Liver (tissue), 9 donors: ENCODE results near the gene PIAS4. TPM values are rescaled to one million over a fixed set of nuclear protein-coding genes. Genes with fewer than 3 reads are reported as not detected.

Source experiments
- DNase-seq: peaks from one replicate; pipeline ENCODE4 v3.0.0-alpha.2; 2017; ENCODE audit warnings: low spot score
- H3K27ac ChIP-seq, 2 donors: one replicate each; pipeline ENCODE4 v1.7.0; 2013; ENCODE audit warnings: inconsistent platforms in 2 of 2, low read length in 2 of 2, control low read depth in 1 of 2, low read depth in 1 of 2, mild to moderate bottlenecking in 1 of 2
- H3K27me3 ChIP-seq, 4 donors: one replicate each; pipeline versions ENCODE4 v1.6.1 to v1.7.0; 2013; ENCODE audit warnings: low read length in 3 of 4, inconsistent platforms in 1 of 4, mild to moderate bottlenecking in 1 of 4, moderate library complexity in 1 of 4; ENCODE audit not compliant: control insufficient read depth in 4 of 4, insufficient read depth in 4 of 4
- H3K36me3 ChIP-seq, 4 donors: one replicate each; pipeline versions ENCODE4 v1.6.1 to v1.7.0; 2013; ENCODE audit warnings: low read length in 3 of 4, mild to moderate bottlenecking in 3 of 4, low read depth in 1 of 4, moderate library complexity in 1 of 4; ENCODE audit not compliant: control insufficient read depth in 4 of 4, insufficient read depth in 3 of 4
- H3K4me1 ChIP-seq, 4 donors: one replicate each; pipeline versions ENCODE4 v1.6.1 to v1.7.0; 2013; ENCODE audit warnings: low read length in 3 of 4, mild to moderate bottlenecking in 3 of 4, moderate library complexity in 1 of 4; ENCODE audit not compliant: control insufficient read depth in 4 of 4, insufficient read depth in 4 of 4
- H3K4me3 ChIP-seq, 3 donors: one replicate each; pipeline versions ENCODE4 v1.6.1 to v1.7.0; 2013; ENCODE audit warnings: low read length in 3 of 3, control low read depth in 1 of 3, low read depth in 1 of 3, mild to moderate bottlenecking in 1 of 3
- H3K9ac ChIP-seq, 2 donors: one replicate each; pipeline ENCODE4 v1.7.0; 2013; ENCODE audit warnings: low read length in 2 of 2, mild to moderate bottlenecking in 2 of 2, moderate library complexity in 2 of 2, control low read depth in 1 of 2, low read depth in 1 of 2
- H3K9me3 ChIP-seq, 4 donors: one replicate each; pipeline versions ENCODE4 v1.6.1 to v1.7.0; 2013; ENCODE audit warnings: low read length in 3 of 4; ENCODE audit not compliant: control insufficient read depth in 4 of 4
- EGR1 ChIP-seq, 2 donors: IDR thresholded peaks; 2 replicates each; pipeline ENCODE4 v1.6.1; 2016 to 2018; ENCODE audit warnings: antibody characterized with exemption in 2 of 2, low read depth in 2 of 2
- FOXA1 ChIP-seq: IDR thresholded peaks from 2 replicates; pipeline ENCODE4 v1.6.1; 2016; ENCODE audit warnings: antibody characterized with exemption
- FOXA2 ChIP-seq: IDR thresholded peaks from 2 replicates; pipeline ENCODE4 v1.6.1; 2016; ENCODE audit warnings: antibody characterized with exemption
- GABPA ChIP-seq, 2 donors: IDR thresholded peaks in 1 of 2; conservative IDR thresholded peaks in 1 of 2; 2 replicates each; pipeline ENCODE4 v1.6.1; 2016; ENCODE audit warnings: antibody characterized with exemption in 2 of 2, mild to moderate bottlenecking in 1 of 2, moderate library complexity in 1 of 2
- HNF4A ChIP-seq, 2 donors: conservative IDR thresholded peaks; 2 replicates each; pipeline ENCODE4 v1.6.1; 2016; ENCODE audit warnings: antibody characterized with exemption in 2 of 2, mild to moderate bottlenecking in 2 of 2
- HNF4G ChIP-seq: IDR thresholded peaks from 2 replicates; pipeline ENCODE4 v1.6.1; 2016; ENCODE audit warnings: antibody characterized with exemption
- JUND ChIP-seq, 2 donors: IDR thresholded peaks; 2 replicates each; pipeline ENCODE4 v1.6.1; 2016; ENCODE audit warnings: antibody characterized with exemption in 2 of 2
- NR2F2 ChIP-seq: IDR thresholded peaks from 2 replicates; pipeline ENCODE4 v1.6.1; 2016; ENCODE audit warnings: antibody characterized with exemption
- RXRA ChIP-seq, 2 donors: IDR thresholded peaks; 2 replicates each; pipeline ENCODE4 v1.6.1; 2017 to 2018; ENCODE audit warnings: antibody characterized with exemption in 2 of 2, mild to moderate bottlenecking in 1 of 2
- SP1 ChIP-seq: IDR thresholded peaks from 2 replicates; pipeline ENCODE4 v1.6.1; 2018; ENCODE audit warnings: antibody characterized with exemption, mild to moderate bottlenecking
- TAF1 ChIP-seq: conservative IDR thresholded peaks from 2 replicates; pipeline ENCODE4 v1.6.1; 2016; ENCODE audit warnings: antibody characterized with exemption, mild to moderate bottlenecking
- YY1 ChIP-seq: IDR thresholded peaks from 2 replicates; pipeline ENCODE4 v1.6.1; 2016; ENCODE audit warnings: antibody characterized with exemption, mild to moderate bottlenecking
- WGBS: extraction: QIAGEN DNeasy Blood & Tissue Kit; methylation state at CpG from one replicate; pipeline ENCODE4 v1.1.7; 2013; 5-methylcytosine and 5-hydroxymethylcytosine counted together
- polyA plus RNA-seq, 2 donors: library from polyadenylated mRNA; stranded (reverse) in 1 of 2; unstranded in 1 of 2; fragments of 200-250 nt in 1 of 2; fragments of >200 nt in 1 of 2; fragmentation: Nextera tagmentation in 1 of 2; extraction: Ambion mirVana in 1 of 2; gene quantifications; one replicate each; pipeline versions ENCODE4 v1.2.1 to v1.2.3, GENCODE V29; 2013 to 2015
- total RNA-seq, 2 donors: library from RNA; depleted of rRNA; stranded (reverse); fragments of >200 nt; gene quantifications; one replicate each; pipeline ENCODE4 v1.2.3, GENCODE V29; 2014
- TF ChIP-seq, protein P1 (sequence below): IDR thresholded peaks from 2 replicates; pipeline ENCODE4 v1.6.1; 2016; ENCODE audit warnings: antibody characterized with exemption, mild to moderate bottlenecking
- TF ChIP-seq, protein P2 (sequence below): IDR thresholded peaks from 2 replicates; pipeline ENCODE4 v1.6.1; 2016; ENCODE audit warnings: antibody characterized with exemption
- TF ChIP-seq, protein P3 (sequence below): IDR thresholded peaks from 2 replicates; pipeline ENCODE4 v1.6.1; 2016; ENCODE audit warnings: antibody characterized with exemption
- TF ChIP-seq, protein P4 (sequence below): IDR thresholded peaks from 2 replicates; pipeline ENCODE4 v1.6.1; 2016; ENCODE audit warnings: antibody characterized with exemption
- donor health status: healthy.
- donor health status: healthy.
- donor health status: healthy.
- donor health status: healthy.
- donor health status: healthy.

Gene PIAS4
- total and polyA plus RNA-seq, 4 donors = 5.6 to 14.1 (median 10.6) TPM

DNA sequence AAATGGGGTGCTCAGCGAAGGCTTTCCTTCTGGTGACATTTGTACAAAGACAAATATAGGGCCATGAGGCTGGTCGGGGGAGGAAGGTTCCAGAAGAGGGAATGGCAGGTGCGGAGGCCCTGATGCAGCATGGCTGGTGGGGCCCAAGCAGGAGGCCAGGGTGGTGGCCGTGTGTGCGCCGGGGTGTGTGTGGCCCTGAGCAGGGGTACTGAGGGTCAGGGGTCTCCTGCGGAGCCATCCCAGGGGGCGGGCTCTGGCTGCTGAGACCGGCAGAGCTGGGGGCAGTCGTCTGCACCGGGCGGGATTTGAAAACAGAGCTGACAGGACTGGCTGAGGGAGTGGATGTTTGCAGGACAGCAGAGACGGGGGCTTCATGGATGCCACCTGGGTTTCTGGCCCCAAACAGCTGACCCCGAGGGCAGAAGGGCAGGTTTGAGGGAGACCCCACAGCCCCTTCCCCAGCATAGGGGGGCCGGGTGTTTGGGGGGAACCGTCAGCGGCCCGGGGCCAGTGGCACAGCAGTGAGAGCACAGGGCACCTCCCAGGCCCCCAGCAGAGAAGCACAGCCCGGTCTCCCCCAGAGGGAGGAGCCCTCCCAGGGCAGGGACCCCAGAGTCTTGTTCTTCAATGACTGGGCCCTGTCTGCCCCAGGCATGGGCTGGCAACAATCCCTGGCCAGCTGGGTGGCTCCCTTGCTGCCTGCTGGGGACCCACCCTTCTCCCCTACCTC lies 11.4 kb downstream of the PIAS4 start:
- Histone ChIP-seq H3K4me1 (peaks cover 0 to 28% (median 14%) of the 10 kb centered on the region in 4 donors), H3K9ac (no peak overlapping the region), H3K27me3 (no peaks in the 10 kb centered on the region), H3K27ac (no peak overlapping the region), H3K36me3 (peaks cover 1 to 13% (median 8%) of the 10 kb centered on the region in 4 donors), H3K9me3 (no peaks in the 10 kb centered on the region), H3K4me3 (no peak overlapping the region)
- no peak for DNase-seq
- TF ChIP-seq, protein P1, sequence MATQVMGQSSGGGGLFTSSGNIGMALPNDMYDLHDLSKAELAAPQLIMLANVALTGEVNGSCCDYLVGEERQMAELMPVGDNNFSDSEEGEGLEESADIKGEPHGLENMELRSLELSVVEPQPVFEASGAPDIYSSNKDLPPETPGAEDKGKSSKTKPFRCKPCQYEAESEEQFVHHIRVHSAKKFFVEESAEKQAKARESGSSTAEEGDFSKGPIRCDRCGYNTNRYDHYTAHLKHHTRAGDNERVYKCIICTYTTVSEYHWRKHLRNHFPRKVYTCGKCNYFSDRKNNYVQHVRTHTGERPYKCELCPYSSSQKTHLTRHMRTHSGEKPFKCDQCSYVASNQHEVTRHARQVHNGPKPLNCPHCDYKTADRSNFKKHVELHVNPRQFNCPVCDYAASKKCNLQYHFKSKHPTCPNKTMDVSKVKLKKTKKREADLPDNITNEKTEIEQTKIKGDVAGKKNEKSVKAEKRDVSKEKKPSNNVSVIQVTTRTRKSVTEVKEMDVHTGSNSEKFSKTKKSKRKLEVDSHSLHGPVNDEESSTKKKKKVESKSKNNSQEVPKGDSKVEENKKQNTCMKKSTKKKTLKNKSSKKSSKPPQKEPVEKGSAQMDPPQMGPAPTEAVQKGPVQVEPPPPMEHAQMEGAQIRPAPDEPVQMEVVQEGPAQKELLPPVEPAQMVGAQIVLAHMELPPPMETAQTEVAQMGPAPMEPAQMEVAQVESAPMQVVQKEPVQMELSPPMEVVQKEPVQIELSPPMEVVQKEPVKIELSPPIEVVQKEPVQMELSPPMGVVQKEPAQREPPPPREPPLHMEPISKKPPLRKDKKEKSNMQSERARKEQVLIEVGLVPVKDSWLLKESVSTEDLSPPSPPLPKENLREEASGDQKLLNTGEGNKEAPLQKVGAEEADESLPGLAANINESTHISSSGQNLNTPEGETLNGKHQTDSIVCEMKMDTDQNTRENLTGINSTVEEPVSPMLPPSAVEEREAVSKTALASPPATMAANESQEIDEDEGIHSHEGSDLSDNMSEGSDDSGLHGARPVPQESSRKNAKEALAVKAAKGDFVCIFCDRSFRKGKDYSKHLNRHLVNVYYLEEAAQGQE = no peak
- TF ChIP-seq, protein P2, sequence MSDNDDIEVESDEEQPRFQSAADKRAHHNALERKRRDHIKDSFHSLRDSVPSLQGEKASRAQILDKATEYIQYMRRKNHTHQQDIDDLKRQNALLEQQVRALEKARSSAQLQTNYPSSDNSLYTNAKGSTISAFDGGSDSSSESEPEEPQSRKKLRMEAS = no peak
- TF ChIP-seq FOXA2 = no peak
- no peak for TF ChIP-seq HNF4G
- TF ChIP-seq HNF4A (conservative IDR thresholded peaks at IDR 0.05) = no peak
- no peak for TF ChIP-seq EGR1 (IDR thresholded peaks at IDR 0.05; ENCODE audit: low read depth in 2 of 2)
- TF ChIP-seq, protein P3, sequence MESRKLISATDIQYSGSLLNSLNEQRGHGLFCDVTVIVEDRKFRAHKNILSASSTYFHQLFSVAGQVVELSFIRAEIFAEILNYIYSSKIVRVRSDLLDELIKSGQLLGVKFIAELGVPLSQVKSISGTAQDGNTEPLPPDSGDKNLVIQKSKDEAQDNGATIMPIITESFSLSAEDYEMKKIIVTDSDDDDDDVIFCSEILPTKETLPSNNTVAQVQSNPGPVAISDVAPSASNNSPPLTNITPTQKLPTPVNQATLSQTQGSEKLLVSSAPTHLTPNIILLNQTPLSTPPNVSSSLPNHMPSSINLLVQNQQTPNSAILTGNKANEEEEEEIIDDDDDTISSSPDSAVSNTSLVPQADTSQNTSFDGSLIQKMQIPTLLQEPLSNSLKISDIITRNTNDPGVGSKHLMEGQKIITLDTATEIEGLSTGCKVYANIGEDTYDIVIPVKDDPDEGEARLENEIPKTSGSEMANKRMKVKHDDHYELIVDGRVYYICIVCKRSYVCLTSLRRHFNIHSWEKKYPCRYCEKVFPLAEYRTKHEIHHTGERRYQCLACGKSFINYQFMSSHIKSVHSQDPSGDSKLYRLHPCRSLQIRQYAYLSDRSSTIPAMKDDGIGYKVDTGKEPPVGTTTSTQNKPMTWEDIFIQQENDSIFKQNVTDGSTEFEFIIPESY = no peak
- TF ChIP-seq TAF1 = no peak
- TF ChIP-seq YY1 = no peak
- no peak for TF ChIP-seq NR2F2
- no peak for TF ChIP-seq SP1
- TF ChIP-seq RXRA (IDR thresholded peaks at IDR 0.05) = no peak
- no peak for TF ChIP-seq FOXA1
- TF ChIP-seq JUND (IDR thresholded peaks at IDR 0.05) = no peak
- WGBS = 95% methylated on average over 19 of the region's 19 CpGs

DNA sequence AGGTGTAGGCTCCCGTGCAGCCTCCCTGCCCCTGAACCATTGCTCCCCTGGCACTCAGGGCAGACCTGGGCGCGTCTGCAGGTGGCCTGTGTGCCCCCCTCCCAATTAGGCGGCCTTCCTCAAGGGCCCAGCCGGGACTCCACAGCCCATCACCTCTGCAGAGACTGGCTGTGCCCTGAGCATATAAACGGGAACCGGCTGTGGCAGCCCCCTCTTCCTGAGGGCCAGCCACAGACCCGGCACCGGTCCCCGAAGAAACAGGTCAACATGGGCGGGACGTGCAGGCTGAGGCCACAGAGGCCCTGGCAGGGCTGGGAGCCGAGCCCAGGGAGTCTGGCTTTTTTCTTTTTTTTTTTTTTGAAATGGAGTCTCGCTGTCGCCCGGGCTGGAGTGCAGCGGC lies 12.0 kb downstream of the PIAS4 start:
- no peak for DNase-seq
- Histone ChIP-seq H3K4me1 (peaks cover 0 to 21% (median 9%) of the 10 kb centered on the region in 4 donors), H3K9ac (no peak overlapping the region), H3K9me3 (no peaks in the 10 kb centered on the region), H3K27me3 (no peaks in the 10 kb centered on the region), H3K36me3 (peaks cover 0 to 15% (median 8%) of the 10 kb centered on the region in 4 donors), H3K4me3 (no peak overlapping the region), H3K27ac (no peak overlapping the region)
- WGBS = 78% methylated on average over 17 of the region's 17 CpGs
- TF ChIP-seq JUND (IDR thresholded peaks at IDR 0.05) (no peak), GABPA (IDR thresholded peaks at IDR 0.05 in 1 of 2, conservative IDR thresholded peaks at IDR 0.05 in 1 of 2) (no peak), YY1 (no peak), RXRA (IDR thresholded peaks at IDR 0.05) (no peak), TAF1 (no peak), SP1 (no peak), EGR1 (IDR thresholded peaks at IDR 0.05; ENCODE audit: low read depth in 2 of 2) (no peak), FOXA2 (no peak)
- TF ChIP-seq, protein P4, sequence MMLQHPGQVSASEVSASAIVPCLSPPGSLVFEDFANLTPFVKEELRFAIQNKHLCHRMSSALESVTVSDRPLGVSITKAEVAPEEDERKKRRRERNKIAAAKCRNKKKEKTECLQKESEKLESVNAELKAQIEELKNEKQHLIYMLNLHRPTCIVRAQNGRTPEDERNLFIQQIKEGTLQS = no peak
- TF ChIP-seq, protein P1 = no peak
- TF ChIP-seq, protein P2 = no peak
